ENCODE measurements around the gene KIF1A.

- TF ChIP-seq ZNF768 (CRISPR knock-in tag; IDR thresholded peaks at IDR 0.05): no peak
- TF ChIP-seq NPAS2 (CRISPR knock-in tag; IDR thresholded peaks at IDR 0.05; ENCODE audit: borderline replicate concordance): no peak
- no peak for TF ChIP-seq CTCF (CRISPR knock-in tag; IDR thresholded peaks at IDR 0.05)
- TF ChIP-seq MAX (IDR thresholded peaks at IDR 0.05): no peak
- no peak for TF ChIP-seq CBFB (CRISPR knock-in tag; IDR thresholded peaks at IDR 0.05)
- no peak for TF ChIP-seq TGIF2 (CRISPR knock-in tag; IDR thresholded peaks at IDR 0.05)
- no peak for TF ChIP-seq POLR2A (IDR thresholded peaks at IDR 0.05; ENCODE audit: insufficient read depth in 1 of 2, low read depth in 2 of 2, low read length in 2 of 2)
- TF ChIP-seq ZBTB2 (CRISPR knock-in tag; IDR thresholded peaks at IDR 0.05; ENCODE audit: low read depth): no peak
- TF ChIP-seq SYNCRIP (IDR thresholded peaks at IDR 0.05; ENCODE audit: insufficient read depth, low read depth, low read length): no peak
- TF ChIP-seq KDM5A (IDR thresholded peaks at IDR 0.05; ENCODE audit: borderline replicate concordance, low read length): no peak
- TF ChIP-seq ARID3A (IDR thresholded peaks at IDR 0.05; ENCODE audit: low read depth, low read length): no peak
- TF ChIP-seq DPF2 (CRISPR knock-in tag; IDR thresholded peaks at IDR 0.05; ENCODE audit: borderline replicate concordance, low read depth): no peak
Measured at GRCh38 chr2:240732911-240733622, 87.0 kb downstream of the KIF1A start.
